Measurements from ENCODE around the gene BCO2. TPM values are rescaled to one million over a fixed set of nuclear protein-coding genes. Genes with fewer than 3 reads are reported as not detected.

The BCO2 gene
- total RNA-seq, 2 donors from 2014 or later = 1.7 to 6.0 TPM

DNA sequence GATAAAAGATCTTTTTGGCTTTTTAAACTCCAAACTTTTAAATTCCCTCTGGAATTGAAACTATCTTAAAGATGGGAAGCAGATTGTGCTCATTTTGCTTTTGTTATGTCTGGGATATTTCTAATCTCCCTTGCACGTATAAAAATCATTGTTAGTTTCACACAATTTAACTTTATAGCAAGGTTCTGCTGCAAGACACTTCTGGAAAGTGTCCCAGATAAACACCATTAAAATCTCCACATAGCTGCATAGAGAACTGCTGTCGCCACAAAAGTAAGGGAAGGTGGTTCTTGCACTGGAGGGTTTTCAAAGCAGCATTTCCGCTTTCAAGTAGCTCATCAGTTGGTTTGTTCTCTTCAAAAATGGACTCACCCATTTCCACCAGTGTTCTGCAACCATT, 62.7 kb downstream of the BCO2 start:
- Histone ChIP-seq H3K9me3 (no peaks in the 10 kb centered on the region), H3K9ac (ENCODE audit: low read depth in 2 of 2, low read length in 2 of 2) (no peak overlapping the region), H3K4me3 (no peak overlapping the region), H3K36me3 (peaks cover 7% of the 10 kb centered on the region), H3K27me3 (no peaks in the 10 kb centered on the region), H3K4me1 (no peaks in the 10 kb centered on the region), H3K27ac (no peak overlapping the region)
- TF ChIP-seq, protein P1, sequence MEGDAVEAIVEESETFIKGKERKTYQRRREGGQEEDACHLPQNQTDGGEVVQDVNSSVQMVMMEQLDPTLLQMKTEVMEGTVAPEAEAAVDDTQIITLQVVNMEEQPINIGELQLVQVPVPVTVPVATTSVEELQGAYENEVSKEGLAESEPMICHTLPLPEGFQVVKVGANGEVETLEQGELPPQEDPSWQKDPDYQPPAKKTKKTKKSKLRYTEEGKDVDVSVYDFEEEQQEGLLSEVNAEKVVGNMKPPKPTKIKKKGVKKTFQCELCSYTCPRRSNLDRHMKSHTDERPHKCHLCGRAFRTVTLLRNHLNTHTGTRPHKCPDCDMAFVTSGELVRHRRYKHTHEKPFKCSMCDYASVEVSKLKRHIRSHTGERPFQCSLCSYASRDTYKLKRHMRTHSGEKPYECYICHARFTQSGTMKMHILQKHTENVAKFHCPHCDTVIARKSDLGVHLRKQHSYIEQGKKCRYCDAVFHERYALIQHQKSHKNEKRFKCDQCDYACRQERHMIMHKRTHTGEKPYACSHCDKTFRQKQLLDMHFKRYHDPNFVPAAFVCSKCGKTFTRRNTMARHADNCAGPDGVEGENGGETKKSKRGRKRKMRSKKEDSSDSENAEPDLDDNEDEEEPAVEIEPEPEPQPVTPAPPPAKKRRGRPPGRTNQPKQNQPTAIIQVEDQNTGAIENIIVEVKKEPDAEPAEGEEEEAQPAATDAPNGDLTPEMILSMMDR (IDR thresholded peaks at IDR 0.05) = no peak
- intact Hi-C loops (cut with DNase I) = no loop called here
- DNase-seq = no peak

DNA sequence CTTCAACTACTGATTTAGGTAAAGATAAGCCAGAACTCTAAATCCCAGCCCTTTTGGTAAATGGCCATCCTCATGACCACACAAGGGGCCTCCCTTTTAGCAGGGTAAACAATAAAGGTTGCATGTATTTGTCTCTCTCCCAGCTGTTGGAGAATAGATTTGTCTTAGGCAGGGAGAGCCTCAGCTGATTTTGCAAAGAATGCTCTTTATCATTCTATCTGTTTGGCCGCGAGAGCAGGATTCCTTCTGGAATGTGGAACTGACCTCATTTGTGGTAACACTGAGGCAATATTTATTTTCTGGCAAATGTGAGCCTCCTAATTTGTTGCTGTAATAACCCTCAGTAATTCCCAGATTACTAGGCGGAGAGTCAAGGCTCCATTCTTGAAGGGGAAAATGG, 66.2 kb downstream of the BCO2 start:
- peaks cover 7% of the 10 kb centered on the region for H3K36me3 ChIP-seq
- H3K9me3 ChIP-seq = no peaks in the 10 kb centered on the region
- intact Hi-C loops (cut with DNase I) = no loop called here
- no peak overlapping the region for H3K9ac ChIP-seq (ENCODE audit: low read depth in 2 of 2, low read length in 2 of 2)
- H3K27me3 ChIP-seq = no peaks in the 10 kb centered on the region
- H3K4me3 ChIP-seq = no peak overlapping the region
- TF ChIP-seq, protein P1 (IDR thresholded peaks at IDR 0.05) = no peak
- peak overlapping the region; percentile 37 for H3K27ac ChIP-seq
- DNase-seq = no peak
- no peaks in the 10 kb centered on the region for H3K4me1 ChIP-seq

DNA sequence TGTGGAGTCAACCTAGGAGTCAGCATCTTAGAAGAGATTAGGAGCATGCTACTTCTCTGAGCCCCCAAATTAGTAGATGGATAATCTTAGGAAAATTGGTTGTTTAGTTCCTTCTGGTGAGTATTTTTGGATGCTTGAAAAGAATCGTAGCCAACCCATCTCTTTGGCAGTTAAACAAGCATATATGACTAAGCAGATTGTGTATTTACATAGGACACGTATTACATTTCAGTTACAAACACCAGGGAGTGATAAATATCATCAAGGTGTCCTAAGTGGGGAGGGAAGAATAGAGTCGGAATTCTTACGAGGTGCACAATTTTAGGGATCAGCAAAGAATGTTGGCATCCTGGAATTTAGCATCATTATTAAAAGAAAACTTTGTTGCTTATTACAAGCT, 71.9 kb downstream of the BCO2 start:
- TF ChIP-seq, protein P1 (IDR thresholded peaks at IDR 0.05) = no peak
- Histone ChIP-seq H3K4me3 (no peak overlapping the region), H3K27me3 (no peaks in the 10 kb centered on the region), H3K4me1 (no peaks in the 10 kb centered on the region), H3K27ac (no peak overlapping the region), H3K9ac (ENCODE audit: low read depth in 2 of 2, low read length in 2 of 2) (no peak overlapping the region), H3K9me3 (no peaks in the 10 kb centered on the region), H3K36me3 (no peaks in the 10 kb centered on the region)
- intact Hi-C loops (cut with DNase I) = no loop called here
- DNase-seq = no peak

DNA sequence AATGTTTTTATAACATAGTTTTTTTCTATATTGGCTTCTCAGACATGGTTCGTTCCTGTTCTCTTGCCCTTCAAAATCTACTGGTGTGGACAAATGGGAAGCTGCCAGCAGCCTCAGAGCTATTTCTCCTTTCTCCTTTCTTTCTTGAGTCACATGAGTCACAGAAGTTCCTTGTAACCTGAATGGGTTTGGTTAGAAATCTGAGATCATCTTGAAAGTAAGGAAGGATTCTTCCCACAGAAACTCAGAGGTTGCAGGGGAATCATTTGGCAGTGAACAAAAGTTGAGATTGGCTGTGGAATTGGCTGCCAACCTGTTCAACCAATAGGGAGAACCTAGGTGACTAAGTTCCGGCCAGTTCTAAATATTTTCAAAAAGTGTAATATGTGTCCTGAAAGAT, 72.9 kb downstream of the BCO2 start:
- DNase-seq = no peak
- no peak overlapping the region for H3K4me3 ChIP-seq

DNA sequence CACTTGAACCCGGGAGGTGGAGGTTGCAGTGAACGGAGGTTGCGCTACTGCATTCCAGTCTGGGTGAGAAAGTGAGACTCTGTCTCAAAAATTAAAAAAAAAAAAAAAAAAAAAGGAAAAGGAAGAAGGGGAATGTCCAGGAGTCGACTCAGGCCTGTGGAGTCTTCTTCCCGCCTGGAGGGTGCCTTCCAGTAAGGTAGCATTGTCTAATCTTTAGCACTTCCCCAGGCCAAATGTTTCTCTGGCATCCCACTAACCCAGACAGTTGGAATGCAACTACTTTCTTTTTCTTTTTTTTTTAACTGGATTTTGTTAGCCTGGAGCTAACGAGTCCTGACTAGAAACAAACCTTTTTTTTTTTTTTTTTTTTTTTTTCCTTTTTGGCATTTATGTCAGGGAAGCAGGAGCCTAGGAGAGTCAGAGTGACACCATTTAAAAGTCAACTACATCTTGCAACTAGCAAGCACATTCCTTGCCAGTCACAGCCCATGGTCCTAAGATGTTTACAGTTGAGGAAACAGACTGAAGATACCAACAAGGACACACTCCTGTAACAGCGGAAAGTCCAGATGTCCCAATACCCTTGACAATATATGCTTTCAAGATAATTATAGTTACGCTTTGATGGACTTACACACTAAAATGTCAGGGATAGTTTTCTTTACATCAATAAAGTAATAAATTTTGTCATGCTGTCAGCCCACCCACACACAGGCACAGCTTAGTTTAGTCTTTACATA, 74.7 kb downstream of the BCO2 start:
- H3K27me3 ChIP-seq = no peaks in the 10 kb centered on the region
- no peak for DNase-seq
- H3K9ac ChIP-seq (ENCODE audit: low read depth in 2 of 2, low read length in 2 of 2) = no peak overlapping the region
- no peak overlapping the region for H3K27ac ChIP-seq
- no peaks in the 10 kb centered on the region for H3K9me3 ChIP-seq
- no peaks in the 10 kb centered on the region for H3K4me1 ChIP-seq
- H3K36me3 ChIP-seq = no peaks in the 10 kb centered on the region
- intact Hi-C loops (cut with DNase I) = no loop called here
- no peak overlapping the region for H3K4me3 ChIP-seq
- TF ChIP-seq, protein P1 (IDR thresholded peaks at IDR 0.05) = no peak

More for the DNA sequence above, 72.9 kb downstream of the BCO2 start:
- TF ChIP-seq, protein P1 (IDR thresholded peaks at IDR 0.05) = no peak
- H3K27ac ChIP-seq = no peak overlapping the region
- H3K27me3 ChIP-seq = no peaks in the 10 kb centered on the region
- H3K36me3 ChIP-seq = no peaks in the 10 kb centered on the region
- H3K9me3 ChIP-seq = no peaks in the 10 kb centered on the region
- no peaks in the 10 kb centered on the region for H3K4me1 ChIP-seq
- intact Hi-C loops (cut with DNase I) = no loop called here
- no peak overlapping the region for H3K9ac ChIP-seq (ENCODE audit: low read depth in 2 of 2, low read length in 2 of 2)

Measured in colonic mucosa (tissue), 4 donors.